Natural killer cell (primary cell): ENCODE results near the gene TSHZ3. TPM values are rescaled to one million over a fixed set of nuclear protein-coding genes. Genes with fewer than 3 reads are reported as not detected.

Experiments used
- ATAC-seq, 3 donors: fragments of 150-1000 bp in 2 of 3; fragments of 200-7000 bp in 1 of 3; cut with Tn5 transposase; 1 replicate in 1 of 3; 2 replicates in 2 of 3; pipeline ENCODE4 v1.10.0; 2021; ENCODE audit warnings: mild to moderate bottlenecking in 2 of 3, moderate library complexity in 2 of 3
- DNase-seq, 2 donors: peaks; one replicate each; pipeline versions ENCODE4 v3.0.0 to v3.0.0-alpha.2; 2013 to 2021; ENCODE audit warnings: mixed read lengths in 1 of 2
- H3K27ac ChIP-seq: one replicate; pipeline ENCODE4 v1.5.1; 2013; ENCODE audit warnings: mild to moderate bottlenecking, low read length
- H3K27me3 ChIP-seq: one replicate; pipeline ENCODE4 v1.6.1; 2013; ENCODE audit warnings: low read length; ENCODE audit not compliant: control insufficient read depth, insufficient read depth
- H3K36me3 ChIP-seq: one replicate; pipeline ENCODE4 v1.6.1; 2013; ENCODE audit warnings: low read length; ENCODE audit not compliant: control insufficient read depth, insufficient read depth
- H3K4me1 ChIP-seq: one replicate; pipeline ENCODE4 v1.6.1; 2013; ENCODE audit warnings: low read length; ENCODE audit not compliant: control insufficient read depth, insufficient read depth
- H3K4me3 ChIP-seq: one replicate; pipeline ENCODE4 v1.5.1; 2013; ENCODE audit warnings: low read length
- H3K9me3 ChIP-seq: one replicate; pipeline ENCODE4 v1.6.1; 2013; ENCODE audit warnings: low read length; ENCODE audit not compliant: control insufficient read depth, insufficient read depth
- H3K27ac Mint-ChIP-seq, 2 donors: one replicate each; pipeline ENCODE4 v1.8.0; 2022; ENCODE audit warnings: mild to moderate bottlenecking in 2 of 2, mixed read lengths in 2 of 2, moderate library complexity in 1 of 2
- H3K27me3 Mint-ChIP-seq, 2 donors: one replicate each; pipeline ENCODE4 v1.8.0; 2022; ENCODE audit warnings: low read depth in 2 of 2, mixed read lengths in 2 of 2
- H3K36me3 Mint-ChIP-seq: one replicate; pipeline ENCODE4 v1.8.0; 2022; ENCODE audit warnings: mixed read lengths
- H3K4me1 Mint-ChIP-seq, 2 donors: one replicate each; pipeline ENCODE4 v1.8.0; 2022; ENCODE audit warnings: mixed read lengths in 2 of 2
- H3K4me3 Mint-ChIP-seq: one replicate; pipeline ENCODE4 v1.8.0; 2022; ENCODE audit warnings: mild to moderate bottlenecking, moderate library complexity, mixed read lengths
- H3K9me3 Mint-ChIP-seq, 2 donors: one replicate each; pipeline ENCODE4 v1.8.0; 2022; ENCODE audit warnings: mixed read lengths in 2 of 2
- CTCF ChIP-seq: fragments of 200-600 bp; IDR thresholded peaks from one replicate; pipeline ENCODE4 v1.8.0; 2022; ENCODE audit warnings: antibody characterized with exemption
- WGBS: methylation state at CpG from one replicate; pipeline ENCODE4 v1.1.7; 2013; ENCODE audit warnings: missing lambda C conversion rate; ENCODE audit not compliant: insufficient coverage; 5-methylcytosine and 5-hydroxymethylcytosine counted together
- intact Hi-C: fragments of 100-400 bp; cut with micrococcal nuclease; formaldehyde crosslinking; loops from one replicate; pipeline ENCODE4 v1.14.2; 2022
- total RNA-seq, 4 donors: library from RNA; stranded (reverse); fragments of 120-200 nt in 1 of 4; gene quantifications; one replicate each; pipeline versions ENCODE4 v1.2.3 to v1.2.4, GENCODE V29; 2013 to 2022

The TSHZ3 gene
- total RNA-seq, 3 donors from 2014 or later (not counting 1 experiment from before 2014, with no cell fraction given): 5.3 to 8.1 (median 6.2) TPM

- no peak for TF ChIP-seq CTCF
Observed at GRCh38 chr19:31278555-31279435, 70.4 kb downstream of the TSHZ3 start.

GRCh38 chr19:31277516-31277915 is 71.7 kb downstream of the TSHZ3 start:
- H3K9me3 ChIP-seq: no peaks in the 10 kb centered on the region

More at GRCh38 chr19:31278555-31279435, 70.4 kb downstream of the TSHZ3 start:
- Mint-ChIP-seq H3K27me3 (no peaks in the 10 kb centered on the region), H3K4me1 (no peaks in the 10 kb centered on the region), H3K36me3 (no peaks in the 10 kb centered on the region), H3K27ac (no peak overlapping the region), H3K9me3 (no peaks in the 10 kb centered on the region), H3K4me3 (no peak overlapping the region)
- Histone ChIP-seq H3K4me1 (no peaks in the 10 kb centered on the region), H3K4me3 (no peak overlapping the region), H3K9me3 (no peaks in the 10 kb centered on the region), H3K27me3 (no peaks in the 10 kb centered on the region), H3K36me3 (no peaks in the 10 kb centered on the region), H3K27ac (no peak overlapping the region)
- DNase-seq (no peak), ATAC-seq (no peak)
- 91% methylated on average over 37 of the region's 37 CpGs for WGBS
- intact Hi-C loops: loop anchor here (5.0 kb wide), 1 partner anchor 626 kb away; no protein-coding TSS in a partner anchor

GRCh38 chr19:31276831-31277230 is 72.4 kb downstream of the TSHZ3 start:
- no peak for ATAC-seq
- 94% methylated on average over 16 of the region's 16 CpGs for WGBS
- Mint-ChIP-seq H3K4me3 (no peak overlapping the region), H3K9me3 (no peaks in the 10 kb centered on the region), H3K27ac (no peak overlapping the region), H3K4me1 (no peaks in the 10 kb centered on the region), H3K36me3 (no peaks in the 10 kb centered on the region), H3K27me3 (no peaks in the 10 kb centered on the region)
- H3K4me3 ChIP-seq: no peak overlapping the region
- H3K36me3 ChIP-seq: no peaks in the 10 kb centered on the region
- TF ChIP-seq CTCF: no peak
- no peak overlapping the region for H3K27ac ChIP-seq
- no peaks in the 10 kb centered on the region for H3K27me3 ChIP-seq
- intact Hi-C loops: loop anchor here (5.0 kb wide), 1 partner anchor 625 kb away; no protein-coding TSS in a partner anchor
- DNase-seq: no peak
- H3K4me1 ChIP-seq: no peaks in the 10 kb centered on the region
- no peaks in the 10 kb centered on the region for H3K9me3 ChIP-seq

More at GRCh38 chr19:31277516-31277915, 71.7 kb downstream of the TSHZ3 start:
- H3K27me3 ChIP-seq: no peaks in the 10 kb centered on the region
- no peak for TF ChIP-seq CTCF
- DNase-seq (no peak), ATAC-seq (no peak)
- H3K27ac ChIP-seq: no peak overlapping the region
- H3K36me3 ChIP-seq: no peaks in the 10 kb centered on the region
- Mint-ChIP-seq H3K9me3 (no peaks in the 10 kb centered on the region), H3K4me3 (no peak overlapping the region), H3K27ac (no peak overlapping the region), H3K4me1 (no peaks in the 10 kb centered on the region), H3K36me3 (no peaks in the 10 kb centered on the region), H3K27me3 (no peaks in the 10 kb centered on the region)
- H3K4me3 ChIP-seq: no peak overlapping the region
- WGBS: 97% methylated on average over 17 of the region's 17 CpGs
- intact Hi-C loops: loop anchor here (5.0 kb wide), 1 partner anchor 625 kb away; no protein-coding TSS in a partner anchor
- no peaks in the 10 kb centered on the region for H3K4me1 ChIP-seq
